ENCODE measurements around the gene PACRG.

Gene PACRG

DNA sequence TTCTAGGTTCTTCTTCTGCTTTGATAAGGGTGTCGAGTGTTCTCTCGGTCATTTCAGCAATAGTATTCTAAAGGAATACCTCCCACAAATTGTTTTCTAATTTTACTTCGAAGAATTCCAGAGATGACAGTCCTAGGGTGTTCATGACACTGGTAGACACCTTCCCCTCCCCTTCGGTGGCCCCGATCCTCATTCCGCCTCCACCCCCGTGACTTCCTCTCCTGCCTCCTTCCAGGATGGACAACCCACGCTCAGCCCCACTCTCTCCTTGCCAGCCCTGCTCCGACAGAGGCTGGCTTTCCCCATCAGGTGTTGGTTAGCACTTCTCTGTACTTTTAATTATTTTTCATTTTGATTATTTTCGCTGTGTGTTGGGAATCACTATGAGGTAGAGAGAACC, 431.9 kb downstream of the PACRG start:
- no peak for DNase-seq

GRCh38 chr6:163162007-163162873, 434.5 kb downstream of the PACRG start:
- no peak for DNase-seq

DNA sequence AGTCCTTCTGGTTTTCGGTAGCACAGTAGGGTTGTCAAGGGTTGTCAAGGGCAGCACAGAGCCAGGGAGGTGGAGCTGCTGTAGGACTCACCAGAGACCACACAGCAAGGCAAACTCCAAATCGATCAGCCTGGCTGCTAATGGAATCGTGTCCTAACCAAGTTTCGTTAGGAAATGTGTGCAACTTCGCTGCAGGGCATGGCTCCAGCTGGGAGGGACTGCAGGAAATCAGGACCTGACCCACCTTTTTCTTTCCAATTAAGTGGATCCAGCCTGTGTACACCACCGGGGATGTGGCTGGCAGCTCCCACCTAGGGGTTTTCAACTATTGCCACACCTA, 435.1 kb downstream of the PACRG start:
- no peak for DNase-seq

DNA sequence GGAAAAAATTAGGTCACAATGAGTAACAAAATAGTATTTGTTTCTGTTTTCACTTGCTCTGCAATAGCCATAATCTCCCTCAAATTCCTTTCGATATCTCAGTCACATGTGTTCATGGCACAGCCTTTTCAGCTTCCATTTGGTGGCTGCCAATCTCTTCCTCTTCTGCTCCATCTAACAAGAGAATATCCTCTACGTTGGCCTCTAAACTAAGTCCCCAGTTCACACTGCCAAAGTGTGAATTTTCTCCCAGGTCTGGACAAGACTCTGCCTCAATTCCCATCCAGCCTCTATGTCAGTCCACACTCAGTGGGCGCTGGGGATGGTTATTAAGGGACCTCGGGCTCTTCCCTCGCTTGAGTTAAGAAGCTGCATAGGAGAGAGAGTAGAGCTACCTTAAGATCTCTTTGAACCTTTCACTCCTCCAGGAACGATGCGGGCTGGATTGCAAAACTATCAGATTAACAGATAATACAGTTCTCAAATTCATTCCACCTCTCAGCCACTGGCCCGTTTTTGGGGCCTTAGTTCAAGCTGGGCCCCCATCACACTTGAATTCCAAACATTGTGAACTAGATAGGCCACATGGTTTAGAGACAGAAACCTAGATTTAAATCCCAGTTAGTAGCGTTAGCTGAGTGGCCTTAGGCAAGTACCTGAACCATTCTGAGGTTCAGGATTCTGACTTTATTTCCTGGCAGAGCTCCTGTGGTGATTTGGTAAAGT, 436.6 kb downstream of the PACRG start:
- DNase-seq: no peak

- no peak for DNase-seq
Observed at GRCh38 chr6:163165155-163165910, 437.6 kb downstream of the PACRG start.

GRCh38 chr6:163165922-163166321, 438.1 kb downstream of the PACRG start:
- DNase-seq: no peak

- DNase-seq: no peak
Observed at GRCh38 chr6:163166507-163166906, 438.7 kb downstream of the PACRG start.

GRCh38 chr6:163169521-163169920, 441.7 kb downstream of the PACRG start:
- no peak for DNase-seq

GRCh38 chr6:163170294-163170883, 442.6 kb downstream of the PACRG start:
- DNase-seq: no peak

DNA sequence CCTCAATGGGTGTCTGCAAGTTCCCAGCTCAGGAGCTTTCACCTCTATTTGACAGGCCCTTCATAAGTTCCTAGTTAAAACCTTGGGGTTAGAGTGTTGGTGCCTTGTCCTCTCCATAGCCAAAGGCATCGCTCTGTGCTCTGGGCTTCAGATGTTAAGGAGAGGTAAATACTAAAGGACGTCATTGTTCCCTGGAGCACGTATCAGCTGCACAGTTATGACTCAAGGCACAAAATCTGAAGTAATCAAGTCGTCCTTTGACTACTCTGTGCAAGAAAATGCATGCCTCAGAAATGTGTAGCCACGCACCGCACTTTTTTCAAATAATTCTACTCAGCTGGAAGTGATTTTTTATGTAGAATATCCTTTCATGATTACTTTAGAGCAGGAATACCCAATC, 446.0 kb downstream of the PACRG start:
- no peak for DNase-seq

DNA sequence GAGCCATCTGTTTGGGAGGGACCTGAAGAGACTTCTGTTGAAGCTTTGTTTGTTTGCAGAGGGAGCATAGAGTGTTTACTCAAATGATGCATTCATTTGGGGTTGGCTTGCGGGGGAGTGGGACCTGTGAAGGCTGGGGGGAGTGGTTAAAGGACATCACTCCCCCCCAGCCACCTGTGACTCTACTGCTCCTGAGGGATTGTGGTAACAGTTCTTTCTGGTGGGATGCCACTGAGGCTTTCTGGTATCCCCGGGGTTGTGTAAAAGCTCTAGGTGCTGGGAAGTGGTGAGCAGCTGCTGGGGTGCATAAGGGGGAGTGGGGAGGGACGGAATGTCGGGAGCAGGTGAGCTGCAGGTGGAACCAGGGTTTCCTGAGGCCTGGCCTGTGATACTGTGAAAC, 447.5 kb downstream of the PACRG start:
- DNase-seq: no peak

DNA sequence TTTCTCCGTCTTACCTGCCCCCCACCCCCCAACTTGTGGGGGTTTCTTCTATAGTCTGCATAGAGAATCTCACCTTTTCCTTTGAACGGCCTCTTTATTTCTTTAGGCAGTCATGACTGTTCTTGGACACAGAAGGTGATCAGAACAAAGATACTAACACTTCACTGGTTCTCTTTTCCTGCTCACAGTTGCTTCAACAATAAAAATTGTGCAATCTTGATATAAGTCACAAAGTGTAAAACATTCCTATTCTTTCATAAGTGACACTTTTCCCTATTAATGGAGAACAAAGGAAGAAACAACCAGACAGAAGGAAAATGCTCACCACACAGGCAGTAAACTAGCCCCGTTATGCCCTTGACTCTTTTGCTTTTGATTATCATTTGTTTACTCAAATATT, 448.3 kb downstream of the PACRG start:
- no peak for DNase-seq

DNA sequence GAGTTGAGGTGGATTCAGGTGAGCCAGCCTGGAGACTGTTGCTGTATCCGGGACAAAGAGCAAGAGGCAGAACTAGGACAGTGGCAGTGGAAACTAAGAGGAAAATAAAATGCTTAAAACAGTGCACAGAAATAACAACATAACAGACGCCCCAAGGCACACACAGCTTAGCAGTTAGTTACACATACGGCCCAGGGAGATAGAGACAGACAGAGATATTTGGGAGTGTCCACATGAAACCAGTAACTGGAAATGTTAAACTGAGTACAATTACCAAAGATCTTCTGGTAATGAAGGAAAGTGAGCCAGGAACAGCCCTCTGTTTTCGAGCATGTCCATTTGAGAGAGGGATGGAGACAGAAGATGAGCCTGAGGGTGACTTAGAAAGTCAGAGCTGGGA, 449.2 kb downstream of the PACRG start:
- DNase-seq: no peak

DNA sequence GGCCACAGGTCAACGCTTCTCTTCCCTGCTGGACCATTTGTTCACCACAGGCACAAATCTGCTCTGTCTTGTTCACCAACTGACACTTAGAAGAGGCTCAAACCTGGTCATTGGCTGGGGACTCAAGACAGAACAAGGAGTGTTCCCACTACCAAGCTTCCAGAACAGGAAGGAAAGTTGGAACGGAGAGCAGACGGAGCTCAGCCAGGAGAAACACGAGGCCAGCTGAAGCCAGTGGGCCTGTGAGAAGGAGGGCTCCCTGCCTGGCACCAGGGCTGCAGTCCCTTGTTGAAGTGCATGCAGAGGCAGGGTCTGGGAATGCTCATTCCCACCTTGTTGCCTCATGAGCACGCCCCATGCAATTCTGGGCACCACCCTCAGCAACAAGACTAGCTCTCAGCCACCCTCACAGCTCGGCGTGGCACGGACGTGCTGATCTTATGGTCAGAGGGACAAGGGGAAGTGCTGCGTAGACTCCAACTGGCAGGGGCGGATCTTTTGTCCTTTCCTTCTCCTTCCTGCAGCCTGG, 450.2 kb downstream of the PACRG start:
- DNase-seq: no peak

- DNase-seq: no peak
Observed at GRCh38 chr6:163179061-163179460, 451.3 kb downstream of the PACRG start.

DNA sequence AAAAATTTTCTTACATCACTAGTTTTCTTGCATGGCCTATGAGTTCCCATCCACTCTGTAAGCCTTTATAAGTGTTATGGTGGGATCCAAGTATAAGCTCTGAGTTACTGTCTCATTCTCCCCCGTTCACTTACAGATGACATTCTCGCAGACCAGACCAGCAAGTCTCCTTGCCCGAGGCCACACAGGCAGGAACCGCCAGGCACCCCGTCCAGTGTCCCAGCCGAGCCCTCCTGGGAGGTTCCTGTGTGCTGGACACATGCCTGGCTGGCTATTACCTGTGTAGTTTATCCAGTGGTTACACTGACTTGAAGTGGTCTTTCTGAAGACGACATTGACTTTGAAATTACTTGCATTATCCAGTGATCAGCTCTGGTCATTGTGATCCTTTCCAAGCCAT, 451.9 kb downstream of the PACRG start:
- no peak for DNase-seq

GRCh38 chr6:163180874-163181541, 453.2 kb downstream of the PACRG start:
- peak; percentile 56 for DNase-seq

- DNase-seq: no peak
Observed at GRCh38 chr6:163181666-163182180, 453.9 kb downstream of the PACRG start.

DNA sequence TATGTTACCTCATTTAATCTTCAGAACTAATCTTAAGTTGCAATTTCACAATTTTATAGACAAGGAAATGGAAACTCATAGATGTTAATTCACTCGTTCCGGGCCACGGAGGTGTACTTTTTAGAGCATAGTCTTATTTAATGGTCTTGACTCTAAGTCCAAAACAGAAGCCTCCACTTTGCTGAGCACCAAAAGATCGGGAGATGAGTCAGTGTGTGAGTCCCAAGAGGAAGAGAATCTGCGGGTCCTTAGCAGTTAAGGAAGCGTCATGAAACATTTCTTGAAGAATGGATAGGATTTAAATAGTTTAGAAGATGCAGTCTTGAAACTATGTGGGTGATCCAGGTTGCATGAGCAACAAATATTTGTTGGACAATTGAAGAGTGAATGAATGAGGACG, 454.9 kb downstream of the PACRG start:
- DNase-seq: no peak

GRCh38 chr6:163183806-163184205, 456.0 kb downstream of the PACRG start:
- DNase-seq: no peak

DNA sequence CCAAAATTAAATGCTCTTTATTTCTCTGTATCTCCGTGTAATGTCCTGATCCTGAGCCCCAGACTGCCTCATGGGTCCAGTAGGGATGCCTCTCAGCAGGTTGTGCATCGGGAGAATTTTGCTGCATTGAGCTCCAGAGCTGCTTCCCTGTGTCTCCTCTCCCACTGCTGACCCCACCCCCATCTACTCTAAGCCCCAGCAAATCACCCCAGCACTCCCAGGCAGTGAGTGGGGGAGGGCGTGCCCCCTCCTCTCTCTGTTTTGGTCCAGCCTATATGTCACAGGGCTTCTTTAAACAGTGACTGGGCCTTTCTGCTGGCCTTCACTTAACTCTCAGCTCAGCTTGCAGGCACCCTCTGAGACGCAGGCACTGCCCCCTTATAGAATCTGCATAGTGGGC, 458.0 kb downstream of the PACRG start:
- no peak for DNase-seq

DNA sequence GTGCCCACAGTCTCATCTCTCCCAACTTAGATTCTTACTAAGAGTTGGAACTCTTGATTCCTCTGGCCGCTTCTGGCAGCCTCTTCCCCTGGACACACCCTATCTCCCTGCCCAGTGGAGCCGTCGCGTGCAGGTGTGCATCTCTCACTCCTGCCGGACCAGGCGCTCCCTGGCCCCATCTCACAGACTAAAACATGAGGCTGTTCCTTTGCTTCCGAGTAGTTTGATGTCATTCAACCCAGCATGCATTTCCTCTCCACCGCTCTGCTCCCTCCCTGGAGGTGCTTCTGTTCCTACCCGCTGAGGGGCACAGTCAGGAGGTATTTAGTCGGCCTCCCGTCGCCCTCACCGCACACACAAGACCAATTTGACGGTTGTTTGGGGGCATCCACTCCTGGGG, 458.8 kb downstream of the PACRG start:
- no peak for DNase-seq

Data from left hindlimb (tissue), 1 donor.